Astrocyte (in vitro differentiated cells and primary cell): ENCODE measurements around the gene TUBA1A.

Source experiments
- EZH2 ChIP-seq: IDR thresholded peaks from 2 replicates; pipeline ENCODE4 v1.6.1; 2012; ENCODE audit warnings: mild to moderate bottlenecking, low read length, inconsistent platforms; ENCODE audit not compliant: insufficient read depth
- TF ChIP-seq, protein P1 (sequence below): IDR thresholded peaks from 2 replicates; pipeline ENCODE4 v1.5.1; 2011; ENCODE audit warnings: low read depth, mild to moderate bottlenecking, inconsistent platforms, low read length, moderate library complexity; ENCODE audit not compliant: insufficient read depth

DNA sequence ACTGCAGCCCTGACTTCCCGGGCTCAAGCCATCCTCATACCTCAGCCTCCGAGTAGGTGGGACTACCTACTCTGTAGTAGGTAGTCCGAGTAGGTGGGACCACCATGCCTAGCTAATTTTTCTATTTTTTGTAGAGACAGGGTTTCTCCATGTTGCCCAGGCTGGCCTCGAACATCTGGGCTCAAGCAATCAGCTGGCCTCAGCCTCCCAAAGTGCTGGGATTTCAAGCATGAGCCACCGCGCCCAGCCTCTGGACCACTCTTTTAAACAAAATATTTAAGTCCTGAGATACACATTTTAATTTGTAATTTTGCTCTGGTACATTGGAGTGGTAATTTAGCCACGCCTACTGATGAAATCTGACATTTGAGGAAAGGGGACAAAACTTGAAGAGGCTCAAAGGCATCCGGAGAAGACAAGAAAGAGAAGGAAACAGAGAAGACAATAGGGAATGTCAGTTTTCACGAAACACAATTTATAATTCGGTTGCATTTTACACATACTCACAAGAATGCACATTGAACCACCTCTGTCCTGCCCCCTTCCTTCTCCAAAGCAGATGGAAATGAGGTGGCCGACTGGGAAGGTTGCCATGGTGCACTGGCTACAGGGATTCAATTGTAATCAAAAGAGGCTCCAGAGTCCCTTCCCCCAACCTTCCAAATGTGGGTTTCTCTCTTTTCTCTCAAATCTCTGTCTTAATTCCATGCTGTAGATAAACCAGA lies 9.7 kb upstream of the TUBA1A start:
- TF ChIP-seq EZH2, result no peak
- TF ChIP-seq, protein P1, sequence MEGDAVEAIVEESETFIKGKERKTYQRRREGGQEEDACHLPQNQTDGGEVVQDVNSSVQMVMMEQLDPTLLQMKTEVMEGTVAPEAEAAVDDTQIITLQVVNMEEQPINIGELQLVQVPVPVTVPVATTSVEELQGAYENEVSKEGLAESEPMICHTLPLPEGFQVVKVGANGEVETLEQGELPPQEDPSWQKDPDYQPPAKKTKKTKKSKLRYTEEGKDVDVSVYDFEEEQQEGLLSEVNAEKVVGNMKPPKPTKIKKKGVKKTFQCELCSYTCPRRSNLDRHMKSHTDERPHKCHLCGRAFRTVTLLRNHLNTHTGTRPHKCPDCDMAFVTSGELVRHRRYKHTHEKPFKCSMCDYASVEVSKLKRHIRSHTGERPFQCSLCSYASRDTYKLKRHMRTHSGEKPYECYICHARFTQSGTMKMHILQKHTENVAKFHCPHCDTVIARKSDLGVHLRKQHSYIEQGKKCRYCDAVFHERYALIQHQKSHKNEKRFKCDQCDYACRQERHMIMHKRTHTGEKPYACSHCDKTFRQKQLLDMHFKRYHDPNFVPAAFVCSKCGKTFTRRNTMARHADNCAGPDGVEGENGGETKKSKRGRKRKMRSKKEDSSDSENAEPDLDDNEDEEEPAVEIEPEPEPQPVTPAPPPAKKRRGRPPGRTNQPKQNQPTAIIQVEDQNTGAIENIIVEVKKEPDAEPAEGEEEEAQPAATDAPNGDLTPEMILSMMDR, result no peak
